HepG2 (cell line): ENCODE results near the gene SSC5D. TPM values are rescaled to one million over a fixed set of nuclear protein-coding genes. Genes with fewer than 3 reads are reported as not detected.
A peak's percentile ranks its signal among the peaks of the same experiment; 100 is the strongest.

Experiments
- ARNT ChIP-seq: fragments of 450-650 bp; IDR thresholded peaks from 2 replicates; pipeline ENCODE4 v1.6.1; 2017
- ATF6 ChIP-seq: sonication (generic); formaldehyde crosslinking; conservative IDR thresholded peaks from 2 replicates; pipeline ENCODE4 v1.4.0; 2020; ENCODE audit warnings: missing genetic modification reagents
- EHMT2 ChIP-seq: fragments of 200-600 bp; sonication (generic); IDR thresholded peaks from 2 replicates; pipeline ENCODE4 v1.7.0; 2017; ENCODE audit warnings: antibody characterized with exemption, low read depth, low read length, borderline replicate concordance
- GTF3A ChIP-seq: sonication (generic); formaldehyde crosslinking; conservative IDR thresholded peaks from 2 replicates; pipeline ENCODE4 v1.4.0; 2020; ENCODE audit warnings: mild to moderate bottlenecking, missing genetic modification reagents
- HNRNPL ChIP-seq: fragments of 200-400 bp; formaldehyde crosslinking; IDR thresholded peaks from 2 replicates; pipeline ENCODE4 v1.6.1; 2017; ENCODE audit warnings: mild to moderate bottlenecking, low read depth, low read length
- HOXA7 ChIP-seq: sonication (generic); formaldehyde crosslinking; IDR thresholded peaks from 2 replicates; pipeline ENCODE4 v1.8.1; 2022; ENCODE audit warnings: mild to moderate bottlenecking, missing genetic modification reagents, moderate library complexity
- HOXA9 ChIP-seq: sonication (generic); formaldehyde crosslinking; IDR thresholded peaks from 2 replicates; pipeline ENCODE4 v1.8.1; 2022; ENCODE audit warnings: missing genetic modification reagents, mild to moderate bottlenecking, moderate library complexity, borderline replicate concordance
- KDM5A ChIP-seq: fragments of 200-600 bp; sonication (generic); IDR thresholded peaks from 2 replicates; pipeline ENCODE4 v1.7.0; 2018; ENCODE audit warnings: antibody characterized with exemption, mild to moderate bottlenecking, low read length, borderline replicate concordance
- MLX ChIP-seq: IDR thresholded peaks from 2 replicates; pipeline ENCODE4 v1.6.1; 2016
- MTF2 ChIP-seq: sonication (generic); formaldehyde crosslinking; IDR thresholded peaks from 2 replicates; pipeline ENCODE4 v1.5.0; 2020; ENCODE audit warnings: missing genetic modification reagents, borderline replicate concordance
- SAFB2 ChIP-seq: sonication (generic); formaldehyde crosslinking; IDR thresholded peaks from 2 replicates; pipeline ENCODE4 v1.5.1; 2020; ENCODE audit warnings: missing genetic modification reagents, low read depth, mild to moderate bottlenecking, borderline replicate concordance
- UBTF ChIP-seq: sonication (generic); formaldehyde crosslinking; IDR thresholded peaks from 2 replicates; pipeline ENCODE4 v1.4.0; 2020; ENCODE audit warnings: mild to moderate bottlenecking, missing genetic modification reagents
- ZNF564 ChIP-seq: sonication (generic); formaldehyde crosslinking; IDR thresholded peaks from 2 replicates; pipeline ENCODE4 v1.8.1; 2023; ENCODE audit warnings: mild to moderate bottlenecking, missing genetic modification reagents
- ZNF577 ChIP-seq: sonication (generic); formaldehyde crosslinking; IDR thresholded peaks from 2 replicates; pipeline ENCODE4 v1.4.0; 2020; ENCODE audit warnings: mild to moderate bottlenecking, low read depth, missing genetic modification reagents, borderline replicate concordance
- ZNF629 ChIP-seq: sonication (generic); formaldehyde crosslinking; conservative IDR thresholded peaks from 2 replicates; pipeline ENCODE4 v1.5.0; 2020; ENCODE audit warnings: missing genetic modification reagents
- ZSCAN21 ChIP-seq: sonication (generic); formaldehyde crosslinking; IDR thresholded peaks from 2 replicates; pipeline ENCODE4 v1.8.0; 2022; ENCODE audit warnings: mild to moderate bottlenecking, missing genetic modification reagents, moderate library complexity, borderline replicate concordance
- polyA plus RNA-seq, 8 experiments: library from polyadenylated mRNA; depleted of rRNA in 3 of 8; stranded (reverse) in 7 of 8; unstranded in 1 of 8; fragments of >200 nt; fragmentation: Illumina TruSeq in 4 of 8; extraction: Trizol in 4 of 8; gene quantifications; 2 replicates each; pipeline versions ENCODE4 v1.2.1 to v1.2.3, GENCODE V29; 2011 to 2016; ENCODE audit warnings: low read depth in 4 of 8, missing spikeins in 1 of 8, mixed read lengths in 1 of 8; ENCODE audit not compliant: insufficient read depth in 1 of 8
- total RNA-seq, 5 experiments: library from RNA; depleted of rRNA; stranded (reverse); fragments of >200 nt; fragmentation: Illumina TruSeq; extraction: Trizol; gene quantifications; 2 replicates each; pipeline ENCODE4 v1.2.3, GENCODE V29; 2016; ENCODE audit warnings: low read depth in 1 of 5
- TF ChIP-seq, protein P1 (sequence below): sonication (generic); formaldehyde crosslinking; IDR thresholded peaks from 2 replicates; pipeline ENCODE4 v1.4.0; 2020; ENCODE audit warnings: missing genetic modification reagents, borderline replicate concordance
- TF ChIP-seq, protein P2 (sequence below): sonication (generic); formaldehyde crosslinking; IDR thresholded peaks from 2 replicates; pipeline ENCODE4 v1.5.0; 2020; ENCODE audit warnings: mild to moderate bottlenecking, missing genetic modification reagents

Gene SSC5D
- total and polyA plus RNA-seq, 2 of the 13 experiments (the other 11 are each of a cell fraction or from before 2014, with no cell fraction given), result not detected

GRCh38 chr19:55467236-55468053 lies 20.8 kb upstream of the SSC5D start (continued):
- TF ChIP-seq ZNF564 (peak; percentile 36; the same call in 1 of the 2 replicates), UBTF (CRISPR knock-in tag) (no peak; the same call in 1 of the 2 replicates), HOXA9 (no peak), MLX (no peak), MTF2 (CRISPR knock-in tag) (no peak), HNRNPL (no peak), ARNT (no peak), ZSCAN21 (CRISPR knock-in tag) (no peak), KDM5A (no peak), HOXA7 (CRISPR knock-in tag) (no peak), GTF3A (no peak), ZNF629 (CRISPR knock-in tag) (peak; percentile 60), EHMT2 (no peak), ATF6 (no peak), SAFB2 (CRISPR knock-in tag) (no peak), ZNF577 (no peak)
- TF ChIP-seq, protein P1, sequence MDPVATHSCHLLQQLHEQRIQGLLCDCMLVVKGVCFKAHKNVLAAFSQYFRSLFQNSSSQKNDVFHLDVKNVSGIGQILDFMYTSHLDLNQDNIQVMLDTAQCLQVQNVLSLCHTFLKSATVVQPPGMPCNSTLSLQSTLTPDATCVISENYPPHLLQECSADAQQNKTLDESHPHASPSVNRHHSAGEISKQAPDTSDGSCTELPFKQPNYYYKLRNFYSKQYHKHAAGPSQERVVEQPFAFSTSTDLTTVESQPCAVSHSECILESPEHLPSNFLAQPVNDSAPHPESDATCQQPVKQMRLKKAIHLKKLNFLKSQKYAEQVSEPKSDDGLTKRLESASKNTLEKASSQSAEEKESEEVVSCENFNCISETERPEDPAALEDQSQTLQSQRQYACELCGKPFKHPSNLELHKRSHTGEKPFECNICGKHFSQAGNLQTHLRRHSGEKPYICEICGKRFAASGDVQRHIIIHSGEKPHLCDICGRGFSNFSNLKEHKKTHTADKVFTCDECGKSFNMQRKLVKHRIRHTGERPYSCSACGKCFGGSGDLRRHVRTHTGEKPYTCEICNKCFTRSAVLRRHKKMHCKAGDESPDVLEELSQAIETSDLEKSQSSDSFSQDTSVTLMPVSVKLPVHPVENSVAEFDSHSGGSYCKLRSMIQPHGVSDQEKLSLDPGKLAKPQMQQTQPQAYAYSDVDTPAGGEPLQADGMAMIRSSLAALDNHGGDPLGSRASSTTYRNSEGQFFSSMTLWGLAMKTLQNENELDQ (CRISPR knock-in tag), result no peak
- TF ChIP-seq, protein P2, sequence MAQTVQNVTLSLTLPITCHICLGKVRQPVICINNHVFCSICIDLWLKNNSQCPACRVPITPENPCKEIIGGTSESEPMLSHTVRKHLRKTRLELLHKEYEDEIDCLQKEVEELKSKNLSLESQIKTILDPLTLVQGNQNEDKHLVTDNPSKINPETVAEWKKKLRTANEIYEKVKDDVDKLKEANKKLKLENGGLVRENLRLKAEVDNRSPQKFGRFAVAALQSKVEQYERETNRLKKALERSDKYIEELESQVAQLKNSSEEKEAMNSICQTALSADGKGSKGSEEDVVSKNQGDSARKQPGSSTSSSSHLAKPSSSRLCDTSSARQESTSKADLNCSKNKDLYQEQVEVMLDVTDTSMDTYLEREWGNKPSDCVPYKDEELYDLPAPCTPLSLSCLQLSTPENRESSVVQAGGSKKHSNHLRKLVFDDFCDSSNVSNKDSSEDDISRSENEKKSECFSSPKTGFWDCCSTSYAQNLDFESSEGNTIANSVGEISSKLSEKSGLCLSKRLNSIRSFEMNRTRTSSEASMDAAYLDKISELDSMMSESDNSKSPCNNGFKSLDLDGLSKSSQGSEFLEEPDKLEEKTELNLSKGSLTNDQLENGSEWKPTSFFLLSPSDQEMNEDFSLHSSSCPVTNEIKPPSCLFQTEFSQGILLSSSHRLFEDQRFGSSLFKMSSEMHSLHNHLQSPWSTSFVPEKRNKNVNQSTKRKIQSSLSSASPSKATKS (CRISPR knock-in tag), result no peak
